DOHH2 (cell line): ENCODE data around the gene PHAF1.

ENCODE experiments used
- CTCF ChIP-seq: fragments of 200-600 bp; sonication (generic); IDR thresholded peaks from one replicate; pipeline ENCODE4 v1.5.1; 2014; ENCODE audit warnings: antibody characterized with exemption, mild to moderate bottlenecking, low read depth, low read length; ENCODE audit not compliant: poor library complexity, severe bottlenecking
- EZH2phosphoT487 ChIP-seq: fragments of 200-600 bp; sonication (generic); IDR thresholded peaks from 2 replicates; pipeline ENCODE4 v1.6.1; 2017; ENCODE audit warnings: borderline replicate concordance, mild to moderate bottlenecking, antibody characterized with exemption, low read length, moderate library complexity, mixed read lengths

DNA sequence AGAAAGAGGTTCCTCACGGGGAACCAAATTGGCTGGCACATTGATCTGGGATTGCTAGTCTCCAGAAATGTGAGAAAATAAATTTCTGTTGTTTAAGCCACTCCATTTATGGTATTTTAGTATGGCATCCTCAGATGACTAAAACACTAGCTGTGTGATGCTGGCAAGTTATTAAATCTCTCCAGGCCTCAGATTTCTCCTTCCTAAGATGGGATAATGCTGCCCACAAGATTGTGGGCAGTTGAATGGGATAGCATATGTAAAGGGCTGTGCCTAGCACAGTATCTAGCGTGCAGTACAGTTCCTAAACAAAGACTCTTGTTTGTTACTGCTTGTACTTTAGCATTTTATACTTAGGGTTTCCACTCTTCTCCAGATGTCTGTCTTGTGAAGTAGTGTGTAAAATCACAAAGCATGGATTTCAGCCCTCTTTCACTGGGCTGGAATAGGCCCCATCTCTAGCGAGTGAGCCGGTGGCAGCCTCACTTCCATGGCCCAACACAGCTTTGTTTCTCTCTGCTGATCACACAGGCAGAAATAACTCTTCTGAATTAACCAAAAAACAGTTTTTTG lies 38.2 kb upstream of the PHAF1 start:
- TF ChIP-seq CTCF, result no peak
- no peak for TF ChIP-seq EZH2phosphoT487
